GM21576 (cell line): ENCODE data around the gene LSAMP.

ENCODE experiments used
- ATAC-seq: cut with Tn5 transposase; IDR thresholded peaks from one replicate; pipeline ENCODE4 v1.9.1; 2021; ENCODE audit warnings: mild to moderate bottlenecking, moderate library complexity; ENCODE audit not compliant: unreplicated experiment

Gene LSAMP

GRCh38 chr3:116445311-116445841 is at the start of gene LSAMP:
TSS of gene LSAMP (minus strand) at chr3:116445487.
- no peak for ATAC-seq

DNA sequence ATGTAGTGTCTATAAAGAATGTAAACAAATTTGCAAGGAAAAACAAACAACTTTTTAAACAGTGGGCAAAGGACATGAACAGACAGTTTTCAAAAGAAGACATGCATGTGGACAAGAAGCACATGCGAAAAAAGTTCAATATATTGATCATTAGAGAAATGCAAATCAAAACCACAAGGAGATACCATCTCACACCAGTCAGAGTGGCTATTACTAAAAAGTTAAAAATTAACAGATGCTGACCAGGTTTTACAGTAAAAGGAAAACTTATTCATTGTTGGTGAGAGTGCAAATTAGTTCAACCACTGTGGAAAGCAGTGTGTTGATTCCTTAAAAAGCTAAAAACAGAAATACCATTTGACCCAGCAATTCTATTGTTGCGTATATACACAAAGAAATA is 47.1 kb upstream of the LSAMP start:
- no peak for ATAC-seq

GRCh38 chr3:116483135-116483534 is 37.8 kb upstream of the LSAMP start:
- no peak for ATAC-seq

DNA sequence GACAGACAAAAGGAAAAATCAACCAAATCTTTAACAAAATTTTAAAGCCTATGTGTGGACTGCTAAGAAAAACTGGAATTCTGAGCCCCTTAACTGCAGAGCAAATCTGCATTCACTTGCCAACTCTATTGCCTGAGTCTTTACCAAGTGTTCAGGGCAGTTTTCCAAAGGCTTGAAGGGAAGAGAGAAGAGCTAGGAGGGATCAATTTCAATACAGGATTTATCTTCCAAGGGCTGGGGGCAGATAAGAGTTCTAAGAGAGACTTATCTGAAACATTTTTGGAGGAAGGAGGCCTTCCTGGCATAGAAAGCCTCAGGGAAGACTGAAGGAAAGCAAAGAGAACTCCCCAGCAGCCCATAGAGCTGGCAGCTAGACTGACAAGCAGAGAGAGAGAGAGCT is 31.4 kb upstream of the LSAMP start:
- no peak for ATAC-seq

DNA sequence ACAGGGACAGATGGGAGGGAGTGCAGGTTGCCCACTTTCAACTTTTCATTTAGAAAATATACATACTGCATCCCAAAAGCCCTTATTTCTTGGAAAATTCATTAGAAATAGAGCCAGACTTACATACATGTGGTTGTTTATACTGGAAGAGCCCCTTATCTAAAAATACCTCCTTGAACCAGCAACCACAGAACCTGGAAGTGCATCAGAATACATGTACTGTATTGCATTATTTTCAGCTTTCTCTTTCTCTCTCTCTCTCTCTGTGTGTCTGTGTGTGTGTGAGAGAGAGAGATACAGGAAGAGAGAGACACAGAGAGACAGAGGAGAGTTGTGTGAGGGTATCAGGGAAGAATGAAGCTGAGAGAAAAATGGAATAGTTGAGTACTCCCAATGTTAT is 29.5 kb upstream of the LSAMP start:
- ATAC-seq, result no peak

- no peak for ATAC-seq
Measured at GRCh38 chr3:116474032-116474780, 28.9 kb upstream of the LSAMP start.

DNA sequence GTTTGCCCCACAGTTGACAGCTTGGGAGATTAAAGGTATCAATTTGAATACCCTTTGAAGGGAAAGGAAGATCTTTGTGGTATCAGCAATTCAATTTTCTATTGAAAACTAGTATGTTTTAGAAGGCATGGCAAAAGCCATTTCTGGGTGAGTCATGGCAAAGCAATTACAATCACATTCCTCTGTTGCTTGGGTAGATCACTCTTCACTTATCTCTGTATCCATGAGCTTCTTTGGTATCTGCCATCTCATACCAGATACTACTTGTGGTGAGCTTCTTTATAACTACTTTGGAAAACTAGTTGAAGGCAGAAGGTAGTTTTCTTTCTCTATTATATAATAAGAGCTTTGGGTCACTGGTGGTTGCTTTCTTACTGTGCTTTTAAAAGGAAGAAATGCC is 28.3 kb upstream of the LSAMP start:
- ATAC-seq, result no peak

DNA sequence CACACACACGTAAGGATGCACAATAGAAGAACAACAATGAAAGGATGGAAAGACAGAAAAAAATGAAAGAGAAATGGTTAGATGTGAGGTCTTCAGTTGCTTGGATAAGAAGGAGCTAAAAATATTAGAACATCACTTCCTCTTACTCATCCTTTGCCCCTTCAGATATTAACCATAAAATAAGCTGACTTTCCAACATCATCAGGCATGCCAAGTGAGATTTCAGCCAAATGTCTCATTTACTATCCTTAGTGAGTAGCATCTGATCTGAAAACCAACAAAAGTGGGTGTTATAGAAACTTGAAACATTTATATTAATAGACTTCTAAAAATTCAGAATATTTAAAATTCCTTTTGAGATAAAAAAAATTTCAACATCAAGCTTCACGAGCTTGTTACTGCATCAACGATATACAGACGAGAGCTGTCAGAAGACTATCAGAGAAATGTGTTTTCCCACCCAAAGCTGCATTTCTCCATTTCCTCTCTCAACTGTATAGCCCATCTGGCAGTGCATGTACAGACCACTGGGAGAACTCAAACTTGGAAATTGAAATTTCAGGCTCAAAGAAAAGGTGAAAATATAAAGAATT is 25.4 kb upstream of the LSAMP start:
- no peak for ATAC-seq

DNA sequence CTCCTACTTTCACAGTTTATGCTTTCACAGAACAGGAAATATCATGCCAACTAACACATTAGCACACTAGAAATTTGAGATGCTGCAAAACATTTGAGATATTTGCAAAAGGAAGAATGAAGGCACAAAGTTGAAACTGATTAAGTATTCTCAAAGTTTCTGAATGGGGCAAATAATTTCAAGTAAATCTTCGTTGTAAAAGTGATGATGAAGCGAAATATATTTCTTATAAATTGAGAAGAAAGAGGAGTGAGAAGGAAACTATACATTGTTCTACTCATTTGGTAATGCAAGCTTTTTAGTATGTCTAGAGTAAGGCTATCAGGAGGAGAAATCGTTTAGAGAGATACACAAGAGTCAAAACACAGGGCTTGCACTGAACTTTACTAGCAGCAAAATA is 24.3 kb upstream of the LSAMP start:
- no peak for ATAC-seq

DNA sequence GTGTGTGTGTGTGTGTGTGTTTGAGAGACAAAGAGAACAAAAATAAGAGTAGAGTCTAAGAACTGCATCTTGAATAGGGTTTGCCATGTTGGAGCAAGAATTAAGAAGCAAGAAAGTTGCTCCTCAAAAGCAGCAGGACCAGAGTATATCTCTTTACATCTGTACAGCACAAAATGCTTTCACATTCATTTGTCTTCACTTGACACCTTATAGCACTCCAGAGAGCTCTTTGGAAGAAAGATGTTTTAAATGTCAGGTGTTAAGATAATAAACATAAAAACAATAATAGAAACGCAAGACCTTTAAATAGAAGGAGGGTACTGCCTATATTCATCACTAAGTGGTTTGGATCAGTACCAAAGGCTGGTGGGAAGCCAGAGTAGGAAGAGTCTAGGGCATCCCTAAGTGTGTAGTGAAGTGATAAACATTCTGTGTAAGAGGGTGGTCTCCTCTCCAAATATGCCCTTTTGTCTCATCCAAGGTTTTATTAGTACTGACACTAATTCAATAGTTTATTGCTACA is 19.1 kb upstream of the LSAMP start:
- ATAC-seq, result no peak

GRCh38 chr3:116453666-116454346 is 8.5 kb upstream of the LSAMP start:
- ATAC-seq, result no peak

GRCh38 chr3:116449546-116450350 is 4.5 kb upstream of the LSAMP start:
- no peak for ATAC-seq

- ATAC-seq, result no peak
Measured at GRCh38 chr3:116445990-116446389, 703 bp upstream of the LSAMP start.

- ATAC-seq, result no peak
Measured at GRCh38 chr3:116444819-116445310, 422 bp downstream of the LSAMP start.

GRCh38 chr3:116444115-116444747 is 1.1 kb downstream of the LSAMP start:
- ATAC-seq, result no peak

DNA sequence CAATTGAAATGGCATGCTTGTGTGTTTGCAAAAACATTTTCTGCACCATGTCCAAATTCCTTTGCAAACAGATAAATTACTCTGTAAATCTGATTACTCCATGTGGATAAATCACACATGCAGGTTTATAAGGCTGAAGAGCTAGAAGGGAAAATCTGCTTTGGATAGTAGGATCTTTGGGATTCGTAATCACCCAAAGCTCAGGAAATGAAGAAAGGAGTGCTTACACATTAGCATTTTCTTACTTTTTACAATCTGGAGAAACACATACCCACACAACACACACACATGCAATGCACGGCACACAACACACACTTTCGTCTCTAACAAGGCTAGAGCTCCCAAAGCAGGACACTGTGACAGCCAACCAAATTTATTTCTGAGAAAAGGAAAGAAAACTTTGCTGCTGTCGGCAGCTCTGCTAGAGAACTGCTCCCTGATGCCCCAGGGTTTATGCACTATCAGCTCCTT is 2.1 kb downstream of the LSAMP start:
- no peak for ATAC-seq

- ATAC-seq, result no peak
Measured at GRCh38 chr3:116442331-116443021, 2.8 kb downstream of the LSAMP start.

- no peak for ATAC-seq
Measured at GRCh38 chr3:116441652-116442051, 3.6 kb downstream of the LSAMP start.

DNA sequence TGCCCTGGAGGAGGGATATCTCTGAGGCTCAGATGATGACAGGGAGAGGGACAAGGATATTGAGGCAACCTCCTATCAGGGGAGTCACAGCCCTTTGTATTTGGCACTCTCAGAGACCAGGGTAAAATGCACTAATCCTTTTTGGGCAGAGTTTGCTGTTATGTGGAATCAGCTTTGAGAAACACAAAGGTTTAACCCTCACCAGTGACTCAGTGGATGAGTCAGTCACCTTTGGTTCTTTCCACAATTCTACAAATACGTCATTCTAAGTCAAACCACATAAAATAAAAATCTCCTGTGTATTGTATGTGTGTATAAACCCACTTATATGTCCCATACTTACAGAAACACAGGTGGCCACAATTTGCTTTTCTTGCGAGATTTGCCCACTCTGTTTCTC is 5.1 kb downstream of the LSAMP start:
- ATAC-seq, result no peak

GRCh38 chr3:116433552-116433951 is 11.7 kb downstream of the LSAMP start:
- ATAC-seq, result no peak
